HepG2 (cell line): ENCODE data around the gene CDX1. TPM values are rescaled to one million over a fixed set of nuclear protein-coding genes. Genes with fewer than 3 reads are reported as not detected.

Experiments
- ATAD3A ChIP-seq: sonication (generic); formaldehyde crosslinking; IDR thresholded peaks from 2 replicates; pipeline ENCODE4 v1.4.0; 2020; ENCODE audit warnings: missing genetic modification reagents
- ATRX ChIP-seq: sonication (generic); formaldehyde crosslinking; IDR thresholded peaks from 2 replicates; pipeline ENCODE4 v1.4.0; 2020; ENCODE audit warnings: missing genetic modification reagents, borderline replicate concordance
- CENPX ChIP-seq: sonication (generic); formaldehyde crosslinking; IDR thresholded peaks from 2 replicates; pipeline ENCODE4 v1.9.0; 2021; ENCODE audit warnings: mild to moderate bottlenecking, missing genetic modification reagents, moderate library complexity
- EEA1 ChIP-seq: sonication (generic); formaldehyde crosslinking; IDR thresholded peaks from 2 replicates; pipeline ENCODE4 v1.5.1; 2020; ENCODE audit warnings: mild to moderate bottlenecking, missing genetic modification reagents, borderline replicate concordance
- EP300 ChIP-seq, 3 experiments: sonication (generic) in 1 of 3; formaldehyde crosslinking in 1 of 3; IDR thresholded peaks; 2 replicates each; pipeline versions ENCODE4 v1.5.1 to v1.6.1; 2011 to 2020; ENCODE audit warnings: low read depth in 2 of 3, low read length in 2 of 3, borderline replicate concordance in 1 of 3, improper control_type of control experiment in 1 of 3, mild to moderate bottlenecking in 1 of 3, missing genetic modification reagents in 1 of 3, moderate library complexity in 1 of 3
- FOXA1 ChIP-seq, 2 experiments: fragments of 450-650 bp in 1 of 2; sonication (generic) in 1 of 2; formaldehyde crosslinking in 1 of 2; IDR thresholded peaks; 2 replicates each; pipeline versions ENCODE4 v1.4.0 to v1.6.1; 2016 to 2020; ENCODE audit warnings: missing genetic modification reagents in 1 of 2
- GABPB1 ChIP-seq: IDR thresholded peaks from 2 replicates; pipeline ENCODE4 v1.6.1; 2016; ENCODE audit warnings: mild to moderate bottlenecking, missing genetic modification reagents, moderate library complexity, missing compliant biosample characterization
- HES4 ChIP-seq: sonication (generic); formaldehyde crosslinking; IDR thresholded peaks from 2 replicates; pipeline ENCODE4 v1.9.0; 2021; ENCODE audit warnings: mild to moderate bottlenecking, missing genetic modification reagents, borderline replicate concordance
- HNRNPK ChIP-seq: fragments of 200-400 bp; formaldehyde crosslinking; IDR thresholded peaks from 2 replicates; pipeline ENCODE4 v1.6.1; 2018; ENCODE audit warnings: low read length, low read depth, moderate library complexity, mild to moderate bottlenecking; ENCODE audit not compliant: poor library complexity, severe bottlenecking
- KAT2B ChIP-seq: fragments of 150-350 bp; IDR thresholded peaks from 2 replicates; pipeline ENCODE4 v1.6.1; 2014; ENCODE audit warnings: low read depth, low read length, borderline replicate concordance
- NCOA2 ChIP-seq: sonication (generic); formaldehyde crosslinking; IDR thresholded peaks from 2 replicates; pipeline ENCODE4 v1.8.0; 2022; ENCODE audit warnings: inconsistent platforms
- SATB2 ChIP-seq: sonication (generic); formaldehyde crosslinking; IDR thresholded peaks from 2 replicates; pipeline ENCODE4 v1.5.0; 2020; ENCODE audit warnings: missing genetic modification reagents
- SKI ChIP-seq: fragments of 450-650 bp; IDR thresholded peaks from one replicate; pipeline ENCODE4 v1.6.1; 2018; ENCODE audit warnings: mild to moderate bottlenecking; ENCODE audit not compliant: partially characterized antibody
- SMAD1 ChIP-seq: sonication (generic); formaldehyde crosslinking; IDR thresholded peaks from 2 replicates; pipeline ENCODE4 v1.4.0; 2020; ENCODE audit warnings: missing genetic modification reagents, low read depth, mild to moderate bottlenecking, borderline replicate concordance
- THAP8 ChIP-seq: sonication (generic); formaldehyde crosslinking; IDR thresholded peaks from 2 replicates; pipeline ENCODE4 v1.5.1; 2020; ENCODE audit warnings: missing genetic modification reagents, mild to moderate bottlenecking, borderline replicate concordance
- ZBTB8A ChIP-seq: sonication (generic); formaldehyde crosslinking; IDR thresholded peaks from 2 replicates; pipeline ENCODE4 v1.4.0; 2020; ENCODE audit warnings: mild to moderate bottlenecking, low read depth, missing genetic modification reagents, borderline replicate concordance
- ZC3H4 ChIP-seq: sonication (generic); formaldehyde crosslinking; IDR thresholded peaks from 2 replicates; pipeline ENCODE4 v1.4.0; 2020; ENCODE audit warnings: missing genetic modification reagents, borderline replicate concordance
- ZNF12 ChIP-seq: sonication (generic); formaldehyde crosslinking; IDR thresholded peaks from 2 replicates; pipeline ENCODE4 v1.5.0; 2020; ENCODE audit warnings: missing genetic modification reagents
- ZNF275 ChIP-seq: sonication (generic); formaldehyde crosslinking; IDR thresholded peaks from 2 replicates; pipeline ENCODE4 v1.8.0; 2022; ENCODE audit warnings: missing genetic modification reagents, mild to moderate bottlenecking, inconsistent platforms, borderline replicate concordance
- ZNF567 ChIP-seq: sonication (generic); formaldehyde crosslinking; IDR thresholded peaks from 2 replicates; pipeline ENCODE4 v1.8.1; 2023; ENCODE audit warnings: mild to moderate bottlenecking, missing genetic modification reagents, borderline replicate concordance
- ZNF589 ChIP-seq: sonication (generic); formaldehyde crosslinking; conservative IDR thresholded peaks from 2 replicates; pipeline ENCODE4 v1.8.0; 2022; ENCODE audit warnings: mild to moderate bottlenecking, moderate library complexity, missing genetic modification reagents
- ZNF598 ChIP-seq: sonication (generic); formaldehyde crosslinking; IDR thresholded peaks from 2 replicates; pipeline ENCODE4 v1.5.1; 2020; ENCODE audit warnings: mild to moderate bottlenecking, missing genetic modification reagents, borderline replicate concordance
- ZNF616 ChIP-seq: sonication (generic); formaldehyde crosslinking; IDR thresholded peaks from 2 replicates; pipeline ENCODE4 v1.5.0; 2020; ENCODE audit warnings: low read depth, mild to moderate bottlenecking, missing genetic modification reagents
- ZNF652 ChIP-seq: IDR thresholded peaks from 2 replicates; pipeline ENCODE4 v1.6.1; 2016; ENCODE audit warnings: low read depth, borderline replicate concordance
- ZNF768 ChIP-seq: sonication (generic); formaldehyde crosslinking; IDR thresholded peaks from 2 replicates; pipeline ENCODE4 v1.4.0; 2020; ENCODE audit warnings: missing genetic modification reagents
- ZNF776 ChIP-seq: sonication (generic); formaldehyde crosslinking; IDR thresholded peaks from 2 replicates; pipeline ENCODE4 v1.4.0; 2020; ENCODE audit warnings: mild to moderate bottlenecking, missing genetic modification reagents
- ZNF777 ChIP-seq: sonication (generic); formaldehyde crosslinking; IDR thresholded peaks from 2 replicates; pipeline ENCODE4 v1.4.0; 2020; ENCODE audit warnings: missing genetic modification reagents
- ZNF790 ChIP-seq: sonication (generic); formaldehyde crosslinking; IDR thresholded peaks from 2 replicates; pipeline ENCODE4 v1.8.0; 2022; ENCODE audit warnings: missing genetic modification reagents, mild to moderate bottlenecking, borderline replicate concordance
- ZSCAN30 ChIP-seq: sonication (generic); formaldehyde crosslinking; IDR thresholded peaks from 2 replicates; pipeline ENCODE4 v1.5.0; 2020; ENCODE audit warnings: mild to moderate bottlenecking, missing genetic modification reagents
- polyA plus RNA-seq, 8 experiments: library from polyadenylated mRNA; depleted of rRNA in 3 of 8; stranded (reverse) in 7 of 8; unstranded in 1 of 8; fragments of >200 nt; fragmentation: Illumina TruSeq in 4 of 8; extraction: Trizol in 4 of 8; gene quantifications; 2 replicates each; pipeline versions ENCODE4 v1.2.1 to v1.2.3, GENCODE V29; 2011 to 2016; ENCODE audit warnings: low read depth in 4 of 8, missing spikeins in 1 of 8, mixed read lengths in 1 of 8; ENCODE audit not compliant: insufficient read depth in 1 of 8
- total RNA-seq, 5 experiments: library from RNA; depleted of rRNA; stranded (reverse); fragments of >200 nt; fragmentation: Illumina TruSeq; extraction: Trizol; gene quantifications; 2 replicates each; pipeline ENCODE4 v1.2.3, GENCODE V29; 2016; ENCODE audit warnings: low read depth in 1 of 5

Gene CDX1
- total and polyA plus RNA-seq, 2 of the 13 experiments (the other 11 are each of a cell fraction or from before 2014, with no cell fraction given) = not detected

- TF ChIP-seq ZNF776 (no peak), KAT2B (no peak), NCOA2 (CRISPR knock-in tag) (peak; percentile 94), HES4 (CRISPR knock-in tag) (no peak), SATB2 (CRISPR knock-in tag) (no peak), ZNF790 (CRISPR knock-in tag) (peak; percentile 91), ZC3H4 (CRISPR knock-in tag) (no peak), CENPX (no peak), EP300 (IDR thresholded peaks at IDR 0.05; ENCODE audit: low read depth in 2 of 2, low read length in 2 of 2) (peak; percentile 18 to 93; a peak in 3 of 4 replicates), EP300 (CRISPR knock-in tag; IDR thresholded peaks at IDR 0.05; ENCODE audit: borderline replicate concordance) (peak; percentile 96), EEA1 (no peak), ZBTB8A (CRISPR knock-in tag) (peak; percentile 91; the same call in 1 of the 2 replicates), SKI (no peak), ZNF652 (CRISPR knock-in tag) (peak; percentile 50; the same call in 1 of the 2 replicates), THAP8 (CRISPR knock-in tag) (no peak), ZNF567 (CRISPR knock-in tag) (no peak), ZNF12 (peak; percentile 18; the same call in 1 of the 2 replicates), GABPB1 (CRISPR knock-in tag) (peak; percentile 76), FOXA1 (IDR thresholded peaks at IDR 0.05) (no peak), FOXA1 (CRISPR knock-in tag; IDR thresholded peaks at IDR 0.05) (peak; percentile 90), SMAD1 (CRISPR knock-in tag) (no peak), ZNF589 (CRISPR knock-in tag) (0 out of 2 replicates have a peak, but pooled peaks have one; percentile 16), ATRX (CRISPR knock-in tag) (no peak), ATAD3A (CRISPR knock-in tag) (no peak), HNRNPK (no peak), ZSCAN30 (CRISPR knock-in tag) (no peak), ZNF275 (CRISPR knock-in tag) (peak; percentile 91; the same call in 1 of the 2 replicates), ZNF777 (CRISPR knock-in tag) (no peak), ZNF768 (peak; percentile 57), ZNF598 (CRISPR knock-in tag) (peak; percentile 71; the same call in 1 of the 2 replicates), ZNF616 (no peak)
Observed at GRCh38 chr5:150137168-150137957, 29.2 kb upstream of the CDX1 start (continued).
